ENCODE data around the gene CDC23.

GRCh38 chr5:138216799-138217198 is 3.7 kb upstream of the CDC23 start:
- no peak for TF ChIP-seq ZNF610 (tag by site-specific recombination; IDR thresholded peaks at IDR 0.05; ENCODE audit: borderline replicate concordance)
- no peak for TF ChIP-seq CTCF (tag by site-specific recombination; IDR thresholded peaks at IDR 0.05)
- TF ChIP-seq REPIN1 (tag by site-specific recombination; IDR thresholded peaks at IDR 0.05; ENCODE audit: low read depth), result no peak
- no peak for TF ChIP-seq ZNF24 (tag by site-specific recombination; IDR thresholded peaks at IDR 0.05)
- TF ChIP-seq KLF17 (tag by site-specific recombination; IDR thresholded peaks at IDR 0.05), result no peak
- TF ChIP-seq ZBTB48 (tag by site-specific recombination; IDR thresholded peaks at IDR 0.05), result no peak
- no peak for TF ChIP-seq KLF16 (tag by site-specific recombination; IDR thresholded peaks at IDR 0.05)

Data from HEK293 (cell line).